Choroid plexus epithelial cell (primary cell): ENCODE data around the gene PIEZO1.

Experiments
- DNase-seq: peaks from one replicate; pipeline ENCODE4 v3.0.0-alpha.2; 2010; ENCODE audit warnings: low read depth
- H3K4me3 ChIP-seq: 2 replicates; pipeline ENCODE4 v1.5.1; 2011; ENCODE audit warnings: low read depth, mild to moderate bottlenecking, control low read depth, low read length, moderate library complexity
- TF ChIP-seq, protein P1 (sequence below): conservative IDR thresholded peaks from 2 replicates; pipeline ENCODE4 v1.5.1; 2011; ENCODE audit warnings: low read depth, mild to moderate bottlenecking, control low read depth, inconsistent platforms, low read length, moderate library complexity

Gene PIEZO1

GRCh38 chr16:88693420-88694177 is 91.4 kb downstream of the PIEZO1 start:
- H3K4me3 ChIP-seq = no peak overlapping the region
- TF ChIP-seq, protein P1, sequence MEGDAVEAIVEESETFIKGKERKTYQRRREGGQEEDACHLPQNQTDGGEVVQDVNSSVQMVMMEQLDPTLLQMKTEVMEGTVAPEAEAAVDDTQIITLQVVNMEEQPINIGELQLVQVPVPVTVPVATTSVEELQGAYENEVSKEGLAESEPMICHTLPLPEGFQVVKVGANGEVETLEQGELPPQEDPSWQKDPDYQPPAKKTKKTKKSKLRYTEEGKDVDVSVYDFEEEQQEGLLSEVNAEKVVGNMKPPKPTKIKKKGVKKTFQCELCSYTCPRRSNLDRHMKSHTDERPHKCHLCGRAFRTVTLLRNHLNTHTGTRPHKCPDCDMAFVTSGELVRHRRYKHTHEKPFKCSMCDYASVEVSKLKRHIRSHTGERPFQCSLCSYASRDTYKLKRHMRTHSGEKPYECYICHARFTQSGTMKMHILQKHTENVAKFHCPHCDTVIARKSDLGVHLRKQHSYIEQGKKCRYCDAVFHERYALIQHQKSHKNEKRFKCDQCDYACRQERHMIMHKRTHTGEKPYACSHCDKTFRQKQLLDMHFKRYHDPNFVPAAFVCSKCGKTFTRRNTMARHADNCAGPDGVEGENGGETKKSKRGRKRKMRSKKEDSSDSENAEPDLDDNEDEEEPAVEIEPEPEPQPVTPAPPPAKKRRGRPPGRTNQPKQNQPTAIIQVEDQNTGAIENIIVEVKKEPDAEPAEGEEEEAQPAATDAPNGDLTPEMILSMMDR = no peak
- no peak for DNase-seq

GRCh38 chr16:88692861-88693260 is 92.2 kb downstream of the PIEZO1 start:
- no peak overlapping the region for H3K4me3 ChIP-seq
- no peak for DNase-seq
- TF ChIP-seq, protein P1 = no peak

- TF ChIP-seq, protein P1 = no peak
- DNase-seq = no peak
- H3K4me3 ChIP-seq = no peak overlapping the region
Observed at GRCh38 chr16:88691924-88692560, 93.0 kb downstream of the PIEZO1 start.

GRCh38 chr16:88691129-88691813 is 93.7 kb downstream of the PIEZO1 start:
- TF ChIP-seq, protein P1 = no peak
- no peak overlapping the region for H3K4me3 ChIP-seq
- no peak for DNase-seq

DNA sequence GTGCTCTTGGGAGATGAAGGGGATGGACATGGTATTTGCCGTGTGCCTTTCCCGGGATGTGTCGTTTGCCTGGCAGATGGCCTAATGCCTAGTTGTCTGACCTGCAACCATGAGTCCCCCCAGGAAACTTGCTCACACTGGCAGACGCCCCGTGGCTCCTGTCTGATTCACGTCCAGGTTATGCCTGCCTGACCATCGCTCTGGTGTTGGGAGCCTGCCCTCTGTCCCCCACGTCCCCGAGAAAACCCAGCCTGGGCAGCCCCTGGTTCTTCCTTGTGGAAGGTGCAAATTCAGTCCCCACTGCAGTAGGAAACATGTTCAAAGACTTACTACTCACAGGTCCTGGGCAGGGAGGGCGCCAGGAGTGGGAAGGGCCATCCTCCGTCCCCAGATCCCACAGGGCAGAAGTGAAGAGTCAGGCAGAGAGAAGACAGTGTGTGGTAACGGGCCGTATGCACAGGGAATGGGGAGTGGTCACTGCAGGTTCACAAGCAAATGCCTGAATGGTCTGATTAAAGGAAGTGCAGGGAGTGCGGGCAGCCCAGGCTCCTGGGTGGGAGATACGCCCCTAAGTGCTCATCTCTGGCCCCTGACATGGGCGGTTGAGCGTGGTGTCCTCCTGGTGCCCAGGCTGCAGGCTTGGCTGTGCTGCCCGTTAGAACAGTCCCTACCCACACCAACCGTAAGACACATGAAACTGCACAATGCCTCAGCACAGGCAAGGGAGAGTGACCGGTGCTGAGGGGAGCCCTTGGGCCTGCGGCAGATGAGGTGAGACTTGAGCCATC is 94.5 kb downstream of the PIEZO1 start:
- TF ChIP-seq, protein P1 = no peak
- DNase-seq = no peak
- no peak overlapping the region for H3K4me3 ChIP-seq

DNA sequence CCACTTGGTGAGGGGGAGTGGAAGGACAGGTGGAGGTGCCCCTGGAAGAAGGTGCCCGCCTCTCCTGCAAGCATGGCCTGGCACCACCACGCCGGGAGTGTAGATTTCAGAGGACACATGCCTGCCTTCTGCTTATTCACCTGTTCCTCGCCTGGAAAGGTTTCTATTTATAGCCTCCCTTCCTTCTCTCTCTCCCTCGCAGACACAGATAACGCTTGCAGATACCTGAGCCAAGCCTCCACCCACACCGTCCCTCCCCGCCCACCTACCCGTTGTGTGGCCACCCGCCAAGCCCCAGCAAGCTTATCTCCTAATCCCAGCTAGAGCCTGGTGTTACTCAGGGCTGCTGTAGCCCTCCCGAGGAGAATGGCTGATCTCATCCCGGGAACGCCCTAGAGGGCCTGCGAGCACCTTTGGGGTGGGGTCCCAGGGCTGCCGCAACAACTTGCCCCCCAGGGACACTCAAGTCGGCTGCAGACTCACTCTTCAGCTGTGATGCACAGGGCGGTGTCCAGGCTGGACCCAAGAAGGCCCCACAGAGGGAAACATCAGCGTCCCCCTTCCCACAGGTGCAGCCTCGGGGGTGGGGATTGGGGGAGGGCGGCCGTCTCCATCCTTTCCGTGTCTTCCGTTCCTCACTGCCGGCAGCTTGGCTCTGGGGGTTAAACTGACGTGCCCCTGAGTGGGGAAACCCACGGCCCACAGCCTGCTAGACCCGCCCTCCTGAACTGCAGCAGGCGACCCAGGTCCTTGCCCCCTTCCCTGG is 96.8 kb downstream of the PIEZO1 start:
- no peak overlapping the region for H3K4me3 ChIP-seq
- no peak for DNase-seq
- TF ChIP-seq, protein P1 = no peak
